GM18517 (cell line): ENCODE measurements around the gene ATP6V1F.

Source experiments
- ATAC-seq: cut with Tn5 transposase; IDR thresholded peaks from one replicate; pipeline ENCODE4 v1.9.1; 2021; ENCODE audit warnings: mild to moderate bottlenecking, moderate library complexity; ENCODE audit not compliant: unreplicated experiment

The ATP6V1F gene

GRCh38 chr7:128867241-128867640 is 4.6 kb downstream of the ATP6V1F start:
- ATAC-seq, result no peak

DNA sequence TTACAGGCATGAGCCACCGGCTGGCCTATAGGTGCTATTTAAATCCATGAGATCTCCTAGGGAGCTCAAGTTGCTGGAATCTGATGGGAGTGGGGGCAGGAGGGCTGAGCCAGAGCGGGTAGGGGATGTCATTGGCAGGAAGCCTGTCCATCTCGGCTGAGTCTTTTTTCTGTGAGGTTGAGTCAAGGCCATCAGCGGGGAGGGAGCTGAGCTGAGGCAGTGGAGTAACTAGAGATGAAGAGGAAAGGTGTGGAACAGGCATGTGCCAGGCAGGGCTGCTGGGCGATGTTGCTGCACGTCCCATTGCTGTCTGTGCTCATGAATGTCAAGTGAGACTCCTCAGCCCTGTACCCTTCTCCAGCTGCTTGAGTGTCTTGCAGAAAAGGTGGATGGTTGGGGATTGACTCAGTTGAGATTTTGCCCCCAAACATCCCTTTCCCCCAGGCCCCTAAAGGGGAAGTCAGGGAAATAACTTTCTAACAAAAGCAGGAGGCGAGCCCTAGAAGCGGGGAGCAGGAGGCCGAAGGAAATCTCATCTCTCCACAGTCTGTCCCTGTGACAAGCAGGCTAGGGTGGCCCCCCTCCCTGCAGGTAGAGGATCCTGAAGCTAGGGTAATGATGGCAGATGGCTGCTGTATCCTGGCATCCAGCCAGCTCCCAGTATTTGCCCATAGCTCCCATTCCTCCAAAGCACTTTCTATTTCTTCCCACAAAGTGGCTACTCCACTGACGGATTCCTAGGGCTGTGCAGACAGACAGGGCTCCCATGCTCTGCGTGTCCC is 5.4 kb downstream of the ATP6V1F start:
- ATAC-seq, result no peak

GRCh38 chr7:128868624-128869137 is 6.0 kb downstream of the ATP6V1F start:
- no peak for ATAC-seq

DNA sequence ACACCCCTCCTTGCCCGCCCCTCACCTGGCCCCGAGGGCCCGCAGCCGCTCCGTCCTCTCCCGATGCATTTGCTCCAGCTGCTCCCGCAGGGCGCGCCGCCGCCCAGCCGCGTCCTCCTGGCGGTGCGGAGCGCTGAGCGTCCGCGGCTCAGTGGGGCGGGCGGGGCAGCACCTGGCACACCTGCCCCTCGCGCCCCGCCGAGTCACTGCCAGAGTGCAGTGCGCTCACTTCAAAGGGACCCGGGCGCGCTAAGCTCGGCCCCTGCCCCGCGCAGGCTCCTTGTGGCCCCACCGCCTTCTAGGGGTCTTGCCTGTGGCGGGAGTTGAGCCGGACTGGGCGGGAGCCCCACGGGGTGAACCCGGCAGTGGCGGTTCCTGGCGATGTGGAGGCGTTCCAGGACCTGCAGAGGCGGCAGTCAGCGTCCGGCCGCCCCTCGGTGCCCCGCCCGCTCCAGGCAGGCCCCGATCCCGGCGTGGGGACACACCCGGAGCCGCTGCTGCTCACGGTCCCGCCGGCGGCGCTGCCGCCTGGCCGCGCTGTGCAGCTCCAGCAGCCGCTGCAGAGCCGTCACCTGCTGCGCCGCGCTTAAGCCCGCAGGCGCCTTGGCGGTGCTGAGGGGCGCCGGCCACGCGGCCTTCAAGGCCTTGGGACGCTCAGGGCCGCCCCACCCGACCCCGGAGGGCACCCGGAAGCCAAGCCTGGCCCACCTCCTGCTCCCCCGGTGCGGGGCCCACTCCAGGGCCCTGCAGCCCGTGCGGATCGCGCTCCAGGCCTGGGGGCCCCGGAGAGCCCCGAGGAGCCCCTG is 6.7 kb downstream of the ATP6V1F start:
- ATAC-seq, result peak; percentile 60

GRCh38 chr7:128869944-128870285 is 7.3 kb downstream of the ATP6V1F start:
- ATAC-seq, result peak; percentile 11

DNA sequence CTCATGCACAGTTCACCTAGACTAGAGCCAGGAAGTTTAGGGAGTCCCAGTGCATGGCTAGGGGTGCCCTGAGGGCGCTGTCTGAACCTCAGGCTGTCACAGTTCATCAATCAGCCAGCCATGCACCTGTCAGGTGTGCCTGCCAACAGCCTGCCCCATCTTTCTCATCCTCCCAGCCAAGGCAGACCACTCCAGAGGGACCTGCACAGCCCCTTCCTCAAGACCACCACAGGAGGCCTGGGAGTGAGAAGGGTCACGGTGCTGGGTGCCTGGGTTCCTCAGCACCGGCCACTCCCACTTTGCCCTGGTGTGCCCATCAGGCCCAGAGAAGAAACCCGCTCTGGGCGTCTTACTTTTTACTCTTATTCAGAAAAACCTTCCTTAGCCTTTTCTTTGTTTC is 8.4 kb downstream of the ATP6V1F start:
- no peak for ATAC-seq

DNA sequence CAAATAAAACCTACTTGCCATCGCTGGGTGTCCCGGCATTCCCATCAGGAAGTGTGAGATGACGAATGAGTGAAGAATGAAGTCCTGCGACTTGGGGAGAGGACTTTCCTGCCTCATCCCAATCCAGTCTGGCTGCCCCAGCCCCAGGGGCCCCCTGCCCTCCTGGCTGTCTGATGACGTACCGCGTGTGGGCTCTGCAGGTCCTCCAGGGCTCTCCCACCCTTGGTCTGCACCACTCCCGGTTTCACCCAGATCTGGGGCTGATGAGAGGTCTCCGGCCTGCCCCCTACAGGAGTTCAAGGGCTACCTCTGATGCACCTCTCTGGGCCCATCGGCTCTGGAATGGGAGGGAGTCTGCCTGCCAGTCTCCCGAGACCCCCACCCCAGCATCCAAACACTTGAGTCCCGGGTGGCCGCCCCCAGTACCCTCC is 9.8 kb downstream of the ATP6V1F start:
- no peak for ATAC-seq

DNA sequence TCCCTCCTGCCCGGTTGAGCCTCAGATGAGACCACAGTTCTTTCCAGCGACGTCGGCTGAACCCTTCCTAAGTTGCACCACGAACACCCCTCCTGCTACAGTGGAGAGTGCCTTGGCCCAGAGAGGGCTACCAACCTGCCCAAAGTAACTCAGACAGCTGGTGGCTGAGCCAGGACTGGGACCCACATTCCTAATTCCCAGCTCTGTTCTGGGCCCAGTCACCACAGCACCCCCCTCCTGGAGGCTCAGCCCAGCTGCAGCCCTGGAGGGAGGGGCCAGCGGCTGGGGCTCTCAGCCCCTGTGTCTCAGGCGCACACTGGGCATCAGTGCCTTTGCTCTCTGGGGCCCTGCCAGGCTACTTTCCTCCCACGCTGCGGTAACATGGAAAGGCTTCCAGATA is 10.6 kb downstream of the ATP6V1F start:
- no peak for ATAC-seq

- no peak for ATAC-seq
Measured at GRCh38 chr7:128874140-128875031, 11.7 kb downstream of the ATP6V1F start.

- ATAC-seq, result no peak
Measured at GRCh38 chr7:128875523-128875948, 12.9 kb downstream of the ATP6V1F start.

DNA sequence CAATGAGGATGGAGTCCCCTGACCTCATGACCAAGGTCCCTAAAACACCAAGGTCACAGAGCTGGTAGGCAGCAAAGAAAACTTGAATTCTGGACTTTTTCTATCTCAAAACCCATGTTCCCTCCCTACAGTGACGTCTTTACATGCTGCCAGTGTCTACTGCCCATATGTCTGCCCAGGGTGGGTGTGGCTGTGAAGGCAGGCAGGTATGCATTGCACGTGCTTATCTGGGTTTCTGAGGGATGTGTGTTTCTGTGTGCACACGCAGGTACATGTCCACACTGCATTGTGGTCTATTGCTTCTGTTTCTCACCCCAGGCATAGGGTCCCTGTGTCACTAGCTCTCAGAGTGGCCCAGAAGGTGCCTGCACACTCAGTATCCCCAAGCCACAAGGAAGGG is 13.5 kb downstream of the ATP6V1F start:
- ATAC-seq, result no peak

DNA sequence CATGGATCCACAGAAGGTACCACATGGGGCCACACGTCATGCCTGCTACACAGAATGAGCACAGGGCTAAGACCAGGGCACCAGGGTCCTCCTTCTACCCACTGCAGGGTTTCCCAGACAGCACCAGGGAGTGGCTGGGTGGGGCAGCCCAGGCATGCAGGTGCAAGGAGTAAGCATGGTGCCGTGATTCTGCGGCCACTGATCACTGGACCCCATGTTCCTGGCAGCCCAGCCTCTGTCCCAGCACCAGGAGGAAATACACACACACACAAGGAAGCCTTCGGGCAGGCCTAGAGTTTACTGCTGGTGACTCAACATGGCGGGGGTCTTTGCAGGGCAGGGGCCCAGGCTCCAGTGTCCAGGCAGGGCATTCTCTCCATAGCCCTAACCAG is 13.9 kb downstream of the ATP6V1F start:
- ATAC-seq, result no peak

DNA sequence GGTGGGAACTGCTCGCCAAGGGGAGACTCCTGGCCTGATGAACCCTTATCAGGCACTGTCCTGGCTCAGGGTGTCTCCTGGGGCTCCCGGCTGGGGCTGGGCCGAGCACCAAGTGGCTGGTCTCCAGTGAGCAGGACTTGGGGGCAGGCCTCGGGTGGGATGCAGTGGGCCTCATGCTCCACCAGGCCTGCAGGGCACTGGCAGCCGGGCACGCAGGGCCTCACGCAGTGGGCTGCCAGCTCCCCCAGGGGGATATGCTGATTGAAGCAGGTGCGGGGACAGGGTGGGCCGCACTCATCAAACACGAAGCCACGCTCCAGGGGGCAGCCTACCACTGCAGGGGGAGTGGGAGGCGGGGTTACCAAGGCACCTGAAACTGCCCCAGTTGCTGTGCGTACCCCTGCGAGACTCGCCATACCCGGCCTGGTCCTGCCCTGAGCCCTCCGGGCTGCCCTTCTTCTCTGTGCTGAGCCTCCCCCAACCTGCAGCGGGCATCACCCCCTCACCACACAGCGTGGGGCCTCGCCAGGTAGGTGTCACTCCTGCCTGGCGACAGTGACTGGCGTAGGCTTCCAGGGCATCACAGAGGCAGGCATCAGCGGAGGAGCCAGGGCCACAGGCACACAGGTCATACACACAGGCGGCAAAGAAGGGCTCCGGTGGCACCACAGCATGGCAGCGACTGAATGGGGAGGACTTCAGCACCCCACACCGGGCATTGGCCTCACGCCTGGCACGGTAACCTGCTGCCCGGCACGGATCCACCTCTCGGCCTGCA is 14.5 kb downstream of the ATP6V1F start:
- no peak for ATAC-seq

DNA sequence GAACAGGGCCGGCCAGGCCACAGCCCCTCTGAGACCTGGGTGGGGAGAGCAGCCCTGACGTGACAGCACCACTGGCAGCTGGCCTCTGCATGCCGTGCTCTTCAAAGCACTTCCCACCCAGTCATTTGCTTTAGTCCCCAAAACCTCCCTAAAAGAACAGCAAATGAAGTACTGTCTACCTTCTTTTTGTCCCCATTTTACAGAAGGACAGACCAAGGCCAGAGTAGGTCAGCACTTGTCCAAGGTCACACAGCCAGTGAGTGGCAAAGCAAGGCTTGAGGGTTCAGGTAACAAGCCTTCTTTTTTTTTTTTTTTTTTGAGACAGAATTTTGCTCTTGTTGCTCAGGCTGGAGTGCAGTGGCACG is 15.1 kb downstream of the ATP6V1F start:
- ATAC-seq, result no peak

- ATAC-seq, result no peak
Measured at GRCh38 chr7:128878226-128879105, 15.8 kb downstream of the ATP6V1F start.

- no peak for ATAC-seq
Measured at GRCh38 chr7:128879461-128879938, 16.8 kb downstream of the ATP6V1F start.

DNA sequence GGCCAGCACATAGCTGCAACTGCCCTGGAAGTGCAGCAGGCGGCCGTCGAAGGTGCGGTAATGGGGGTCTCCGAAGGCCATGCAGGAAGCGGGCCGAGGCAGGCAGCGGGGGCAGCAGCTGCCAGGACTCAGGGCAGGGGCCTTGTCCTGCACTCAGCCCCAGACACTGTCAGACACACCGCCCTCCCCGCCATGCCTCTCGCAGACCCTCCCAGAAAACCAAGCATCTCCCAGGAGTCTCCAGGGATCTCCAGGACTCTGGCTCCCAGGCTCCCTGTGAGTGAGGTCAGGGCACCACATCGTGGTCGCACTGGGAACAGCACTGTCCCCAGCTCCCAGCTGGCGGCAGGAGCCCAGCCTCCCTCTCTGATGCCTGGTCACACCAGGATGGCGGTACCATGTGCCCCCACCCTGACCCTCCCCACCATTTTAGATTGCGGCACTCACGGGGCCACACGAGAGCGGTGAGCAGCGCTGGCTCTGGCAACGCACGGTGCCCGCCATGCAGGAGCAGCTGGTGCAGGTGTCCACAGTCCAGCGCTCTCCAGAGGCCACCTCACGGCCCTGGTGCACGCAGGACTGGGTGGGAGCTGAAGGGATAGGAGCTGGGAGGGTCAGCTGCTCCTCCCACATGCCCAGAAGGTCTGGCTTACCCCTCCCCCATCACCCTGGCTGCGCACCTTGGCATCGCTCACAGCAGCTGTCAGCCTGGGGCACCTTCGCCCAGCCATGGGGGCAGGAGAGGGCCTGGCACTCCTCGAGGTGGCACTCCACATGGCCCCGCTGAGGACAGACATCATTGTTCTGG is 17.5 kb downstream of the ATP6V1F start:
- ATAC-seq, result no peak

GRCh38 chr7:128880791-128881457 is 18.3 kb downstream of the ATP6V1F start:
- no peak for ATAC-seq
